ENCODE measurements around the gene ALDH1A3.

Gene ALDH1A3

DNA sequence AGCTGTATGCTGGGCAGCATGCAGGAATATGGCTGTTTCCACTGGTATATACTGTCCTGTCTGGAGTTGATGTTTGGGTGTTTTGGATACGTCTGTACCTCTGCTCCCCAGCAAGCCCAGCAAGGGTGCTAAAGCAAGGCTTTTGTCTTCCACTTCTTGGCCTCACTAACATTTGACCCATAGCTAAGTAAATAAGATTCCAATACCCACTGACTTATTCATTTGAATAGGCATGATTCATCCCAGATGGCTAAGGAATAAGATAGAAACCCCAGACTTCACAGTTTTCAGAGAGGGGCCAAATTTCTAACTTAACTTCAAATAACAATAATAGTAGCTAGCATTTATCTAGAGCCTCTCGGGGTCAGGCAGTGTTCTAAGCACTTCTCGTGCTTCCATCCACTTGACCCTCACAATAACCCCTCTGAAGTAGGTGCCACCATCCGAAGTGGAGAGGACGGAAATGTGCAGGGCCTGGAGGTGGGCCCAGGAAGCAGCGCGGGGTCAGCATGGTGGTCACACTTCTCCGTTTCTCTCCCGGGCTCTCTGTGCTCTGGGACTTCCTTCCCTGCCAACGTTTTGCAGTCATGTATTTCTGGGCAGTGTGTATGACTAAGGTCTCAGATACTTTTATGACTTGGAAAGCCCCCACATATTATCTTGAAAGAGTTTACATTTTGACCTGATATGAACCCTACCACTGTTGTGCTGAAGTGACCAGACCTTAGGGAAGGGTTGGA is 78.9 kb downstream of the ALDH1A3 start:
- no peak for DNase-seq (ENCODE audit: low spot score)

DNA sequence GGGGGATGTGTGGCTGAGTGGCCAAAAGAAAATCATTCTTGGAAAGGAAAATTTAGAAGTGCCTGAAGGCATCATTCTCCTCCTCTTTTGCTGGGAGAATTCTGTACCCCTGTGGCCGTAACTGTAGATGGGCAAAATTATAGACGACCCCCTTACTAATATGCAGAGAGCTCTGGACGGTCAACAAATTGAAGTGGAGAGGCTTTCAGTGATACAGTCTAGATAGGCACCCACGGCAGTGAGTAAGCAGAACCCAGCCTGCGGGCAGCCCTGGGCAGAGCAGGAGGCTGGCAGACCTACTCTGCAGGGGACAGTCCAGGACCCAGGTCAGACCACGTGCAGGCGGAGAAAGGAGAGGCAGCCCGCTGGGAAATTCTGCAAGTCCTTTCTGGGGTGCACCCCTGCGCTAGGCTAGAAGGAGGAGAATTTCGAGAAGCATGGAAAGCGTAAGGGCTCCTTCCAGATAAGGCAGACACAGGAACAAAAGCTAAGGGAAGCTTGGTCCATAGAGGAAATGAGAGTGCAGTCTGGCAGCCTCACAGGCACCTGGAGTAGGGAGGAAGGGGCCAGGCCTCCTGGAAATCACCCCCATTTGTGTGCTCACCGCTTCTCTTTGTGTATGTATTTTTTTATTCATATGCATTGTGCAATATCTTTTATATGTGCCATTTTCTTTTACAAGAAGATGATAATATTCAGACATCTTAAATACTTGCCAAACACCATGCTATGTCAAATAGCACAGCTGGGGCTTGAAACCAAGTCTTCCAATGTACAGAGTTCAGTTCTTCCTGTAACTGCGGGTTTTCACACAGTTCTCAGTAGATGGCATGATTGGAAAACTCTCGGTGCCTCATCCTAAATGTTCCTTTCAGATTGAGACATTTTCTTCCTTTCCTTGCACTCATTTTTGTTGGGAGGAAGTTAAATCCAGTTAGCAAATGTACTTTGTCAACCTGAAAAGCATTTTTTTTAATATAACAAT is 79.7 kb downstream of the ALDH1A3 start:
- DNase-seq (ENCODE audit: low spot score), result no peak
